ENCODE results near the gene FGF12.

DNA sequence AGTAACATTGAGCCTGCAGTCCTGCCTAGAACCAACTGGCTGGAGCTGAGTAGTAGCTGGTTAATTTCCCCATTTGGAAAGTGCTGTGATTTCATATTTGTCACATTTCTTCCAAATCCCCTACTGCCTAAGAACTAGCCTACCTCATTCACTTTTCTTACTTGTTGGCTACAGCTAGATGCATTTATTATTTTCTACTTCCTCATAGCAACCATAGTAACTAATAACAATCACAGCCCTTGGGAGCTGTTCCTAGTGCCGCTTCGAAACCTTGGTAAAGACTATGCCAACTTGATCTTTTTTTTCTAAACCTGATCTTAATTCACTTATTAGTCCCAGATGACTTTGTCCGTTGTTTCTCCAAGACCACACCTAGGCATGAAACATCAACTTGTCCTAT lies 240.3 kb downstream of the FGF12 start:
- TF ChIP-seq POLR2A (IDR thresholded peaks at IDR 0.05), result no peak
- TF ChIP-seq, protein P1, sequence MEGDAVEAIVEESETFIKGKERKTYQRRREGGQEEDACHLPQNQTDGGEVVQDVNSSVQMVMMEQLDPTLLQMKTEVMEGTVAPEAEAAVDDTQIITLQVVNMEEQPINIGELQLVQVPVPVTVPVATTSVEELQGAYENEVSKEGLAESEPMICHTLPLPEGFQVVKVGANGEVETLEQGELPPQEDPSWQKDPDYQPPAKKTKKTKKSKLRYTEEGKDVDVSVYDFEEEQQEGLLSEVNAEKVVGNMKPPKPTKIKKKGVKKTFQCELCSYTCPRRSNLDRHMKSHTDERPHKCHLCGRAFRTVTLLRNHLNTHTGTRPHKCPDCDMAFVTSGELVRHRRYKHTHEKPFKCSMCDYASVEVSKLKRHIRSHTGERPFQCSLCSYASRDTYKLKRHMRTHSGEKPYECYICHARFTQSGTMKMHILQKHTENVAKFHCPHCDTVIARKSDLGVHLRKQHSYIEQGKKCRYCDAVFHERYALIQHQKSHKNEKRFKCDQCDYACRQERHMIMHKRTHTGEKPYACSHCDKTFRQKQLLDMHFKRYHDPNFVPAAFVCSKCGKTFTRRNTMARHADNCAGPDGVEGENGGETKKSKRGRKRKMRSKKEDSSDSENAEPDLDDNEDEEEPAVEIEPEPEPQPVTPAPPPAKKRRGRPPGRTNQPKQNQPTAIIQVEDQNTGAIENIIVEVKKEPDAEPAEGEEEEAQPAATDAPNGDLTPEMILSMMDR (IDR thresholded peaks at IDR 0.05), result no peak
